ENCODE measurements around the gene IL5.
"Not testable (repeated sequence)": the region's sequence is repeated elsewhere in the genome, so short reads cannot be mapped to it uniquely, and the experiment has no call there.

The IL5 gene

GRCh38 chr5:132526974-132527564, 16.3 kb downstream of the IL5 start:
- H3K27me3 ChIP-seq (ENCODE audit: control insufficient read depth, insufficient read depth, low read length): no peaks in the 10 kb centered on the region
- H3K4me1 ChIP-seq (ENCODE audit: control insufficient read depth, insufficient read depth, low read length): peaks cover 13% of the 10 kb centered on the region
- H3K9me3 ChIP-seq (ENCODE audit: control insufficient read depth, low read length): no peaks in the 10 kb centered on the region
- H3K9ac ChIP-seq (ENCODE audit: low read length): peak overlapping the region; percentile 66
- peak overlapping the region; percentile 36 for H3K4me3 ChIP-seq (ENCODE audit: low read length)
- no peaks in the 10 kb centered on the region for H3K36me3 ChIP-seq (ENCODE audit: control insufficient read depth, insufficient read depth, low read length)

- Histone ChIP-seq H3K4me3 (ENCODE audit: low read length) (peak overlapping the region; percentile 36), H3K9ac (ENCODE audit: low read length) (peak overlapping the region; percentile 66), H3K36me3 (ENCODE audit: control insufficient read depth, insufficient read depth, low read length) (no peaks in the 10 kb centered on the region), H3K9me3 (ENCODE audit: control insufficient read depth, low read length) (no peaks in the 10 kb centered on the region), H3K4me1 (ENCODE audit: control insufficient read depth, insufficient read depth, low read length) (peaks cover 8% of the 10 kb centered on the region), H3K27me3 (ENCODE audit: control insufficient read depth, insufficient read depth, low read length) (no peaks in the 10 kb centered on the region)
These were observed 16.9 kb downstream of the IL5 start for GRCh38 chr5:132526290-132526973.

- H3K4me3 ChIP-seq (ENCODE audit: low read length): no peak overlapping the region
- no peaks in the 10 kb centered on the region for H3K36me3 ChIP-seq (ENCODE audit: control insufficient read depth, insufficient read depth, low read length)
- no peak overlapping the region for H3K9ac ChIP-seq (ENCODE audit: low read length)
- peaks cover 8% of the 10 kb centered on the region for H3K4me1 ChIP-seq (ENCODE audit: control insufficient read depth, insufficient read depth, low read length)
- no peaks in the 10 kb centered on the region for H3K9me3 ChIP-seq (ENCODE audit: control insufficient read depth, low read length)
- no peaks in the 10 kb centered on the region for H3K27me3 ChIP-seq (ENCODE audit: control insufficient read depth, insufficient read depth, low read length)
These were observed 18.0 kb downstream of the IL5 start for GRCh38 chr5:132525299-132525724.

GRCh38 chr5:132524877-132525276, 18.4 kb downstream of the IL5 start:
- not testable (repeated sequence) for H3K4me1 ChIP-seq (ENCODE audit: control insufficient read depth, insufficient read depth, low read length); H3K9ac ChIP-seq (ENCODE audit: low read length)

DNA sequence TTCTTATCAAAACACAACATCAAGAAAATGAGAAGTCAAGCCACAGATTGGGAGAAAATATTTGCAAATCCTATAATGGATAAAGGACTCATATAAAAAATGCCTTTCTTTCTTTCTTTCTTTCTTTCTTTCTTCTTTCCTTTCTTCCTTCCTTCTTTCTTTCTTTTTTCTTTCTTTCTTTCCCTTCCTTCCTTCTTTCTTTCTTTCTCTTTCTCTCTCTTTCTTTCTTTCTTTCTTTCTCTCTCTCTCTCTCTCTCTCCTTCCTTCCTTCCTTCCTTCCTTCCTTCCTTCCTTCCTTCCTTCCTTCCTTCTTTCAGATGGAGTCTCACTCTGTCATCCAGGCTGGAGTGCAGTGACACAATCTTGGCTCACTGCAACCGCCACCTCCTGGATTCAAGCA, 21.3 kb downstream of the IL5 start:
- not testable (repeated sequence) for H3K27me3 ChIP-seq (ENCODE audit: control insufficient read depth, insufficient read depth, low read length); H3K4me1 ChIP-seq (ENCODE audit: control insufficient read depth, insufficient read depth, low read length); H3K9ac ChIP-seq (ENCODE audit: low read length); H3K36me3 ChIP-seq (ENCODE audit: control insufficient read depth, insufficient read depth, low read length); H3K4me3 ChIP-seq (ENCODE audit: low read length); H3K9me3 ChIP-seq (ENCODE audit: control insufficient read depth, low read length)

More at GRCh38 chr5:132524877-132525276, 18.4 kb downstream of the IL5 start:
- H3K36me3 ChIP-seq (ENCODE audit: control insufficient read depth, insufficient read depth, low read length); H3K27me3 ChIP-seq (ENCODE audit: control insufficient read depth, insufficient read depth, low read length); H3K4me3 ChIP-seq (ENCODE audit: low read length); H3K9me3 ChIP-seq (ENCODE audit: control insufficient read depth, low read length): not testable (repeated sequence)

- not testable (repeated sequence) for H3K36me3 ChIP-seq (ENCODE audit: control insufficient read depth, insufficient read depth, low read length); H3K27me3 ChIP-seq (ENCODE audit: control insufficient read depth, insufficient read depth, low read length); H3K9me3 ChIP-seq (ENCODE audit: control insufficient read depth, low read length); H3K4me3 ChIP-seq (ENCODE audit: low read length); H3K4me1 ChIP-seq (ENCODE audit: control insufficient read depth, insufficient read depth, low read length); H3K9ac ChIP-seq (ENCODE audit: low read length)
These were observed 29.5 kb downstream of the IL5 start for GRCh38 chr5:132513618-132514336.

DNA sequence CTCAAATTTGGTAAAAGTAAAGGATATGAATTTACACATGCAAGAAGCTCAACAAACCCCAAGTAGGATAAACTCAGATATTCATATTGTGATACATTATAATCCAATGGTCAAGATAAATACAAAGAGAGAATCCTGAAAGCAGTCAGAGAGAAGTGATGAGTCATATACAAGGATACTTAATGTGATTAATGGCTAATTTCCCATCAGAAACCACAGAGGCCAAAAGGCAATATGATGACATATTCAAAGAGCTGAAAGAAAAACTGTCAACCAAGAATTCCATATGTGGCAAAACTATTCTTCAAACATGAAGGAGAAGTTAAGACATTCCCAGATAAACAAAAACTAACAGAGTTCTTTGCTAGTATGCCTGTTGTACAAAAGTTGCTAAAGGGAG, 33.2 kb downstream of the IL5 start:
- no peaks in the 10 kb centered on the region for H3K27me3 ChIP-seq (ENCODE audit: control insufficient read depth, insufficient read depth, low read length)
- no peaks in the 10 kb centered on the region for H3K36me3 ChIP-seq (ENCODE audit: control insufficient read depth, insufficient read depth, low read length)

GRCh38 chr5:132506094-132506692, 37.1 kb downstream of the IL5 start:
- H3K4me1 ChIP-seq (ENCODE audit: control insufficient read depth, insufficient read depth, low read length): peaks cover 57% of the 10 kb centered on the region
- H3K27me3 ChIP-seq (ENCODE audit: control insufficient read depth, insufficient read depth, low read length): no peaks in the 10 kb centered on the region
- H3K4me3 ChIP-seq (ENCODE audit: low read length): no peak overlapping the region
- H3K9me3 ChIP-seq (ENCODE audit: control insufficient read depth, low read length): no peaks in the 10 kb centered on the region
- H3K36me3 ChIP-seq (ENCODE audit: control insufficient read depth, insufficient read depth, low read length): no peaks in the 10 kb centered on the region
- H3K9ac ChIP-seq (ENCODE audit: low read length): peak overlapping the region; percentile 25

More for the DNA sequence above, 33.2 kb downstream of the IL5 start:
- H3K4me1 ChIP-seq (ENCODE audit: control insufficient read depth, insufficient read depth, low read length): peaks cover 21% of the 10 kb centered on the region
- H3K9ac ChIP-seq (ENCODE audit: low read length): no peak overlapping the region
- H3K9me3 ChIP-seq (ENCODE audit: control insufficient read depth, low read length): no peaks in the 10 kb centered on the region
- no peak overlapping the region for H3K4me3 ChIP-seq (ENCODE audit: low read length)

- Histone ChIP-seq H3K4me3 (ENCODE audit: low read length) (no peak overlapping the region), H3K4me1 (ENCODE audit: control insufficient read depth, insufficient read depth, low read length) (peaks cover 63% of the 10 kb centered on the region), H3K9me3 (ENCODE audit: control insufficient read depth, low read length) (no peaks in the 10 kb centered on the region)
These were observed 37.7 kb downstream of the IL5 start for GRCh38 chr5:132505641-132506040.

GRCh38 chr5:132504746-132505145, 38.6 kb downstream of the IL5 start:
- H3K9ac ChIP-seq (ENCODE audit: low read length): no peak overlapping the region
- H3K9me3 ChIP-seq (ENCODE audit: control insufficient read depth, low read length): no peaks in the 10 kb centered on the region
- H3K4me3 ChIP-seq (ENCODE audit: low read length): no peak overlapping the region
- H3K36me3 ChIP-seq (ENCODE audit: control insufficient read depth, insufficient read depth, low read length): no peaks in the 10 kb centered on the region
- H3K27me3 ChIP-seq (ENCODE audit: control insufficient read depth, insufficient read depth, low read length): no peaks in the 10 kb centered on the region
- H3K4me1 ChIP-seq (ENCODE audit: control insufficient read depth, insufficient read depth, low read length): peaks cover 72% of the 10 kb centered on the region

More at GRCh38 chr5:132505641-132506040, 37.7 kb downstream of the IL5 start:
- Histone ChIP-seq H3K27me3 (ENCODE audit: control insufficient read depth, insufficient read depth, low read length) (no peaks in the 10 kb centered on the region), H3K9ac (ENCODE audit: low read length) (peak overlapping the region; percentile 25), H3K36me3 (ENCODE audit: control insufficient read depth, insufficient read depth, low read length) (no peaks in the 10 kb centered on the region)

DNA sequence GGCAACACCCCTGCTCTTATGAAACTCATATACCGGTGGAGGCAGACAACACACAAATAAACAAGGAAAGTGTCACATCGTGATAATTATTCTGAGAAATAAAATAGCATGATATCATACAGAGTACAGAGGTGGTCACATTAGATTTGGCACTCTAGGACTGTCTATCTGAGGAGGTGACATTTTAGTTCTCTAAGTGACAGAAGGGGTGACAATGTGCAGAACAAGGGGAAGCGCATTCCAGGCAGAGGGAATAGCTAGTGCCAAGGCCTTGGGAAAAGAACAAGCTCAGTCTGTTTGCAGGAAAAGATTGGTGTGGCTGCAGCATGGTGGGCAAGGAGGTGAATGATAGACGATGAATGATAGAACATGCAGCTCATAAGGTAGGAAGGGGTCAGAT, 40.1 kb downstream of the IL5 start:
- H3K9ac ChIP-seq (ENCODE audit: low read length): no peak overlapping the region

More for the DNA sequence above, 40.1 kb downstream of the IL5 start:
- H3K36me3 ChIP-seq (ENCODE audit: control insufficient read depth, insufficient read depth, low read length): no peaks in the 10 kb centered on the region
- H3K27me3 ChIP-seq (ENCODE audit: control insufficient read depth, insufficient read depth, low read length): no peaks in the 10 kb centered on the region
- H3K4me3 ChIP-seq (ENCODE audit: low read length): no peak overlapping the region
- H3K4me1 ChIP-seq (ENCODE audit: control insufficient read depth, insufficient read depth, low read length): peaks cover 82% of the 10 kb centered on the region
- H3K9me3 ChIP-seq (ENCODE audit: control insufficient read depth, low read length): no peaks in the 10 kb centered on the region
